ENCODE results near the gene NADSYN1.

Gene NADSYN1

GRCh38 chr11:71458146-71459070 lies 5.4 kb downstream of the NADSYN1 start:
- no peaks in the 10 kb centered on the region for H3K9me3 ChIP-seq (replicated peaks; ENCODE audit: insufficient read depth, low read length)
- TF ChIP-seq, protein P1, sequence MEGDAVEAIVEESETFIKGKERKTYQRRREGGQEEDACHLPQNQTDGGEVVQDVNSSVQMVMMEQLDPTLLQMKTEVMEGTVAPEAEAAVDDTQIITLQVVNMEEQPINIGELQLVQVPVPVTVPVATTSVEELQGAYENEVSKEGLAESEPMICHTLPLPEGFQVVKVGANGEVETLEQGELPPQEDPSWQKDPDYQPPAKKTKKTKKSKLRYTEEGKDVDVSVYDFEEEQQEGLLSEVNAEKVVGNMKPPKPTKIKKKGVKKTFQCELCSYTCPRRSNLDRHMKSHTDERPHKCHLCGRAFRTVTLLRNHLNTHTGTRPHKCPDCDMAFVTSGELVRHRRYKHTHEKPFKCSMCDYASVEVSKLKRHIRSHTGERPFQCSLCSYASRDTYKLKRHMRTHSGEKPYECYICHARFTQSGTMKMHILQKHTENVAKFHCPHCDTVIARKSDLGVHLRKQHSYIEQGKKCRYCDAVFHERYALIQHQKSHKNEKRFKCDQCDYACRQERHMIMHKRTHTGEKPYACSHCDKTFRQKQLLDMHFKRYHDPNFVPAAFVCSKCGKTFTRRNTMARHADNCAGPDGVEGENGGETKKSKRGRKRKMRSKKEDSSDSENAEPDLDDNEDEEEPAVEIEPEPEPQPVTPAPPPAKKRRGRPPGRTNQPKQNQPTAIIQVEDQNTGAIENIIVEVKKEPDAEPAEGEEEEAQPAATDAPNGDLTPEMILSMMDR (IDR thresholded peaks at IDR 0.05; ENCODE audit: low read length), result no peak
- TF ChIP-seq EZH2phosphoT487 (IDR thresholded peaks at IDR 0.05; ENCODE audit: low read length), result no peak
- TF ChIP-seq EZH2 (optimal IDR thresholded peaks at IDR 0.05; ENCODE audit: low read depth, low read length), result no peak
- H4K20me1 ChIP-seq (ENCODE audit: insufficient read depth, low read length), result no peaks in the 10 kb centered on the region
- H3K4me2 ChIP-seq (ENCODE audit: low read depth, low read length), result no peak overlapping the region
- H3K27ac ChIP-seq (ENCODE audit: low read length), result no peak overlapping the region
- no peak overlapping the region for H3K9ac ChIP-seq (ENCODE audit: low read length)
- H3K36me3 ChIP-seq (replicated peaks; ENCODE audit: insufficient read depth, low read length), result no peaks in the 10 kb centered on the region; the same call in 1 of the 2 replicates
- peaks cover 3% of the 10 kb centered on the region; the same call in 1 of the 2 replicates for H3K4me1 ChIP-seq (ENCODE audit: low read length)
- H3K4me3 ChIP-seq (ENCODE audit: low read length), result no peak overlapping the region
- peaks cover 22% of the 10 kb centered on the region for H3K79me2 ChIP-seq (ENCODE audit: low read length)
- H3K27me3 ChIP-seq (replicated peaks; ENCODE audit: insufficient read depth, low read length), result no peaks in the 10 kb centered on the region
- no peaks in the 10 kb centered on the region for H3F3A ChIP-seq (ENCODE audit: insufficient read depth, low read length)
- no peaks in the 10 kb centered on the region for H3K9me2 ChIP-seq (replicated peaks; ENCODE audit: insufficient read depth, low read length)
- DNase-seq, result no peak
- no peak overlapping the region for H2AFZ ChIP-seq (ENCODE audit: low read length)

DNA sequence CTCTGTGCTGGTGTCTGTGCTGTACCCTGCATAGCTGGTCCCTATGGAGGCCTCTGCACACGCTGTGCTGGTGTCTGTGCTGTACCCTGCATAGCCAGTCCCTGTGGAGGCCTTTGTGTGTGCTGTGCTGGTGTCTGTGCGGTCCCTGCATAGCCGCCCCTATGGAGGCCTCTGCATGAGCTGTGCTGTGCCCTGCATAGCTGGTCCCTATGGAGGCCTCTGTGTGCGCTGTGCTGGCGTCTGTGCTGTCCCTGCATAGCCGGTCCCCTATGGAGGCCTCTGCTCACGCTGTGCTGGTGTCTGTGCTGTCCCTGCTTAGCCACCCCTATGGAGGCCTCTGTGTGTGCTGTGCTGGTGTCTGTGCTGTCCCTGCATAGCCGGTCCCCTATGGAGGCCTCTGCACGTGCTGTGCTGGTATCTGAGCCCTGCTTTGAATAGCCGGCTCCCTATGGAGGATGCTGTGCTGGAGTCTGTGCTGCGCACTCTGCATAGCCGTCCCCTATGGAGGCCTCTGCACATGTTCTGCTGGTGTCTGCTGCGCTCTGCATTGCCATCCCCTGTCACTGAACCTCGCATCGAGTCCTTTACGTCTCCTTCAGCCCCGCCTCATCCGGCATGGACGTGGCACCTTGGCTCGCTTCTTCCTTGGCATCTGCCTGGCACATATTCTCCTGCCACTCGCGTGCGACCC lies 6.2 kb downstream of the NADSYN1 start:
- DNase-seq, result no peak
- H3K9ac ChIP-seq (ENCODE audit: low read length), result no peak overlapping the region
- H3K9me2 ChIP-seq (replicated peaks; ENCODE audit: insufficient read depth, low read length), result no peaks in the 10 kb centered on the region
- no peak overlapping the region for H3K27ac ChIP-seq (ENCODE audit: low read length)
- no peaks in the 10 kb centered on the region for H4K20me1 ChIP-seq (ENCODE audit: insufficient read depth, low read length)
- no peaks in the 10 kb centered on the region for H3K27me3 ChIP-seq (replicated peaks; ENCODE audit: insufficient read depth, low read length)
- no peaks in the 10 kb centered on the region for H3K4me1 ChIP-seq (ENCODE audit: low read length)
- no peak overlapping the region for H3K4me3 ChIP-seq (ENCODE audit: low read length)
- H3K79me2 ChIP-seq (ENCODE audit: low read length), result peaks cover 14% of the 10 kb centered on the region
- no peaks in the 10 kb centered on the region for H3K9me3 ChIP-seq (replicated peaks; ENCODE audit: insufficient read depth, low read length)
- no peak for TF ChIP-seq EZH2phosphoT487 (IDR thresholded peaks at IDR 0.05; ENCODE audit: low read length)
- TF ChIP-seq EZH2 (optimal IDR thresholded peaks at IDR 0.05; ENCODE audit: low read depth, low read length), result no peak
- TF ChIP-seq, protein P1 (IDR thresholded peaks at IDR 0.05; ENCODE audit: low read length), result no peak
- H3K36me3 ChIP-seq (replicated peaks; ENCODE audit: insufficient read depth, low read length), result no peaks in the 10 kb centered on the region; the same call in 1 of the 2 replicates
- H3K4me2 ChIP-seq (ENCODE audit: low read depth, low read length), result no peak overlapping the region
- no peaks in the 10 kb centered on the region for H3F3A ChIP-seq (ENCODE audit: insufficient read depth, low read length)
- no peak overlapping the region for H2AFZ ChIP-seq (ENCODE audit: low read length)

- no peaks in the 10 kb centered on the region for H4K20me1 ChIP-seq (ENCODE audit: insufficient read depth, low read length)
- TF ChIP-seq, protein P1 (IDR thresholded peaks at IDR 0.05; ENCODE audit: low read length), result no peak
- no peak for TF ChIP-seq EZH2phosphoT487 (IDR thresholded peaks at IDR 0.05; ENCODE audit: low read length)
- TF ChIP-seq EZH2 (optimal IDR thresholded peaks at IDR 0.05; ENCODE audit: low read depth, low read length), result no peak
- no peaks in the 10 kb centered on the region for H3K9me3 ChIP-seq (replicated peaks; ENCODE audit: insufficient read depth, low read length)
Measured at GRCh38 chr11:71459767-71460320, 6.8 kb downstream of the NADSYN1 start.

More at GRCh38 chr11:71459767-71460320, 6.8 kb downstream of the NADSYN1 start:
- peaks cover 7% of the 10 kb centered on the region; the same call in 1 of the 2 replicates for H3K79me2 ChIP-seq (ENCODE audit: low read length)
- no peak overlapping the region for H3K4me3 ChIP-seq (ENCODE audit: low read length)
- no peak overlapping the region for H3K27ac ChIP-seq (ENCODE audit: low read length)
- DNase-seq, result no peak
- no peaks in the 10 kb centered on the region for H3K27me3 ChIP-seq (replicated peaks; ENCODE audit: insufficient read depth, low read length)
- no peak overlapping the region for H3K9ac ChIP-seq (ENCODE audit: low read length)
- H3K4me1 ChIP-seq (ENCODE audit: low read length), result no peaks in the 10 kb centered on the region
- H3K4me2 ChIP-seq (ENCODE audit: low read depth, low read length), result no peak overlapping the region
- no peaks in the 10 kb centered on the region for H3F3A ChIP-seq (ENCODE audit: insufficient read depth, low read length)
- no peak overlapping the region for H2AFZ ChIP-seq (ENCODE audit: low read length)
- no peaks in the 10 kb centered on the region for H3K9me2 ChIP-seq (replicated peaks; ENCODE audit: insufficient read depth, low read length)
- H3K36me3 ChIP-seq (replicated peaks; ENCODE audit: insufficient read depth, low read length), result no peaks in the 10 kb centered on the region; the same call in 1 of the 2 replicates
